SIG-M5 (cell line): ENCODE data around the gene PHTF2.
A peak's percentile ranks its signal among the peaks of the same experiment; 100 is the strongest.

Source experiments
- DNase-seq: peaks from one replicate; lab custom pipeline; 2025; lab: John Stamatoyannopoulos, UW

PHTF2 gene

DNA sequence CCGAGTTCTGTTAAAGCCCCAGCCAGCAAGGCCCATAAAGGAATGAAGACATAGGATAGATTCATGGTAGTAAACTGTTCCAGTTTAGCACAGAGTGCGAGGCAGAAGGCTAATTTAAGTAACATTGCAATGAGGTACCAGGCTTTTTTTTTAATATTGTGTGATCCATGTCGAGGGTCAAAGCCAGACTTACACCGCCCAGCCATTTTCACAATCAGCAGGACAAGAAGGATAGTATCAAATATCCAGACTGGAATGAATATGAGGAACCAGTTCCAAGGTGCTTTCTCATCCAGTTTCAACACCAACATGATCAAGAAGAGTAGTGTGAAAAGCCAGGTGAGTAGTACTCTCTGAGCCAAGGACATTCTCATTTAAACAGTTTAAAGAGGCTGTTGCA, 4.6 kb upstream of the PHTF2 start:
- DNase-seq, result no peak

DNA sequence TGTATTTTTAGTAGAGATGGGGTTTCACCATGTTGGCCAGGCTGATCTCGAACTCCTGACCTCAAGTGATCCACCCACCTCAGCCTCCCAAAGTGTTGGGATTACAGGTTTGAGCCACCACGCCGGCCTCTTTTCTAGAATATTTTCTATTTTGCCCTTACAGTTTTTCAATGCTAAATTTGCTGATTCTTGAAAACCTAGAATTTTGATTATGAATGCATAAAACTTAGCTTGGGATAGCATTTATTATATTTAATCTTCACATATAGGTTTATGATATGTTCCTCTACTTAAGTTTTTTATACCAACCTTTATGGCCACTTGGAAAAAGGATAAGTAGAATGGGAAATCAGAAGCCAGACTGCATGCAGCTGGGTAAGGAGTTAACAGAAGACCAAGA, 2.5 kb upstream of the PHTF2 start:
- no peak for DNase-seq

DNA sequence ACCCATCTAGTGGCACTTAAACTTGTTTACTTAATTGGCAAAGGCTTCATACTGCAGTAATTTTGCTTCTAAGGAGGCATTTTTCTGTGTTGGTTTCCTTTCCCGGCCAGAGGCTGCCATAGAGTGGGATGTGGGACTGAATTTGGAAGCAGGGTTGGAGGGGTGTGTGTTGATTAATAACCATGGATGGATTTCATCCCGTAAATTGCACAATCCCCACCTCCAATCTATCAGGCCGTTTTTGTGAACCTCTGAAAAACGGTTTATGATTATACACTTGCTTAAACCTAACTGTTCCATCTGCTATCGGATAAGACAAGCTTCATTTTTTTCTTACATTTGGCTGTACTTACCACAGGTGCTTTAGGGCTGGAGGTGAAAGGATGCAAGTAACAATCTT, 1.6 kb upstream of the PHTF2 start:
- DNase-seq, result no peak

DNA sequence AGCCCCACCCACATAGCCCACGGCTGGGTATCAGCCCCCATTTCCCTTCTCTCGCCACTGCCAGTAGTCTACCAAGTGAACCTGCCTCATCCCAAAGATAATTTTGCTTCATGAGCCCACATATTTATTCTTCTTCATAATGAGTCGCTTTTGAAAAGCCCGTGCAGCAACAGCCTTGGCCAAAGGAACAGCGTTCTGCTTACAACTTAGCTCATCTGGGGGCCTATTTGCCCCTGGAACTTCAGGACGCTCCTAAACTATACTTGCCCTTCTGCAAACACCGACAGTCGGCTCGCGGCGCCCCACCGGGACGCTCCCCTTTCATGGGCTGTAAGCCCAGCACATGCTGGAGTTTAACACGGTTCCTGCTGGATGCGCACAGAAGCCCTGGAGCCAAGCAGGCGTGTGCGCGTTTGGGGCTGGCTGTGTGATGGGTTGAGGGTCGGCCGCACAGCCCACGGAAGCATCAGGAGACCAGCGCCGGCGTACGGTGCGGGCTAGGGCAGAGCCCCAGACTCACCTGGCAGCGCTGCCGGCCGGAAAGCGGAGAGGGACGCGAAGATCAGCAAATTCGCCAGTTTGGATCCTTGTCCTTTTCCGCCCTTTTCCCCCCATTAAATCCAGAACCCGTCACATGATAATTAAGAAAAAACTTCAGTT, 709 bp upstream of the PHTF2 start:
- no peak for DNase-seq

DNA sequence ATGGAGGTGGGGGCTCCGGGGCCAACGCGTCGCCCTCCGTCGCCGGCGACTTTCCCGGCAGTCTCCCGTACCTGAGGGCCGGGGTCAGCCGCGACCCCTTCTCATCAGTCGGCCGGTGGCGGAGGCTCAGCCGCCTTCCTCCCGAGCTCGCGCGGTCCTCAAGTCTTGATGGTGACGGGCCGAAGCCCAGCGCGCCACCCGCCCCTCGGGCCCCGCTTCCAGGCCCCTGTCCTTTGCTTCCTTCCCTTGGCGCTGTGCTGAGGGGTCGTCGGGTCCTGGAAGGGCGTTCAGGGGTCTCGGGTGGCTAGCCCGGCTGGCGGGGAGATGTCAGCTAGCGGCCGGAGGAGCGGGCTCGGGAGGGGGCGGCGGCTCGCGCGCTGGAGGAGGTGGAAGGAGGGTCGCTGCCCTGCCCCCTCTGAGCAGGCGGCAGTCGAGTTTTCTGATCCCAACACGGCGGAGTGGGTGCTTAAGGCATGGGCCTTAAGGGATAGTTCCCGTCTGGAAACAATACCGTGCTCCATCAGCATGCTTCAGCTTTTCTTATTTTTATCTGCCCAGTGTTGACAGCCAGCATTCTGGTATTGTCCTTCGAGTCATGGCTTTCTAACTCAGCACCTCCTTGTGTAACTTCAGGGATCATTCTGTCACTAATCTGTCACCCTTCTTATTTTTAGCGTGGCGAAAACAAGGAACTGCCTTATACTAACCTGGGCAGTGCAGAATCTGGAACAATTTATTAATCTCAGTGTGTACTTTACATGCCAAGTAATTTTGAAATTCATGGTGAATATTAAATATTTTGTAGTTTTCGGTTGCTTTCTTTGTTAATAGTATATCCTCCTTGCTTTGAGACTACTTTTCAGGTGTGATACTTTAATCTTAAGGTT, 748 bp downstream of the PHTF2 start:
- peak; percentile 24 for DNase-seq

DNA sequence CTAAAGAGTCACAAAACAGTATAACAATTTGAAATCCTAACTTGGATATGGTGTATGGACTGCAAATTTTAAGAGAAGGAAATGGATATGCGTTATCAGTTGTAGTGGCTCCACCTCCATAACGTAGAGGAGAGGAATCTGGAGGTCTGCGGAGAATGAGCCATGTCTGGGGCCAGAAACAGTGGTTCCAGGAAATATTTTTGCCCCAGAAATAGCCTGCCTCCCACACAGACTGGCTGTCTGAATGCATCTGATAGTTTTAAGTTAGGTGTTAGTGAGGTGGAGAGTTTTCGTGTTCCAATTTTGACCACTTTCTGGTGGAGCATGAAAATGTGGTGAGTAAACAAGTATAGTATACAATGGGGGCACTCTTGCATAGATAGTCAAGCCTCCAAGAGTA, 1.6 kb downstream of the PHTF2 start:
- no peak for DNase-seq

DNA sequence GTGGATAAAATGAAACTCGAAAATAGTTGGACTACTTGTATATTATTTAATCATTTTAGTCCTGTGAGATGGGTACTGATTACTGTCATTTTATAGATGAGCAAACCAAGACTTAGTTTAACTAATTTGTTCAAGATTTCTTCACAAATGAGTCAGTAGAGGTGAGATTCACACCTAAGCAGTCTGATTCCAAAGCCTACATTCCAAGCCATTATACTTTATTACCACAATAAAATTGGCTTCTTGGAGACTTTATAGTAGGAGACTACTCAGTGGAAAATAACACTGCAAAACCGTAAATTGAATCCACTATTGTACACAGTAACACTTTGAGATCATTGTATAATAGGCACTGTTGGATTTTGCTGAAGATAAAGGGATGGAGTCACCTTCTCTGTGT, 2.2 kb downstream of the PHTF2 start:
- DNase-seq, result no peak

DNA sequence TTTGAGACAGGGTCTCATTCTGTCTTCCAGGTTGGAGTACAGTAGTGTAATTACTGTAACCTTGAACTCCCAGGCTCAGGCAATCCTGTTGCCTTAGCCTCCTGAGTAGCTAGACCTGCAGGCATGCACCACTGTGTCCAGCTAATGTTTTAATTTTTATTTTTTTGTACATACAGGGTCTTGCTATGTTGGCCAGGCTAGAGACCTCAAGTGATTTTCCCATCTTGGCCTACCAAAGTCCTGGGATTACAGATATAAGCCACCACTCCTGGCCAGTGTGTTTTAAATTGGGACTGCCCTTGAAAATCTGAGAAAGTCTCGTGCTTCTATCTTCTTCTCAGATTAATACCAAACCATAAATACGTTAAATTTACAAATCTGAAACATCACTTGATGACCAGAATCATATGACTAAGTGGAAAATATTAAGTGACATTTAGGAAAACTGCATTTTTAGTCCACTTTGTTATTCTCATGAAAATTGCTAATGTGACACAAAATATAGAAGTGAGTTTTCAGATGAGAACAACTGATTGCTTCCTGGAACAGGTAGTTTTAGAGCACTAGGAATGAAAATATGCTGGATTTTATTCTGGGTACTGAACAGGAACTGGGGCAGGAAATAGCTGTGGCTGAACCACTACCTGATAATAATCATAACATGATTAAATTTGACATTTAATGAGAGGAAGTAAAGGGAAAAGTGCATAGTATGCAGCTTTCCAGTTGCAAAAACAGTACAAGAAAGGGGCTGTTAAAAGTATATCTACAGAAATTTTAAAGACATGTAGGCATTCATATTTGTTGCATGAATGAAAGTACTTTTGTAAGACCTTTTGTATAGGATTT, 4.2 kb downstream of the PHTF2 start:
- DNase-seq, result no peak

DNA sequence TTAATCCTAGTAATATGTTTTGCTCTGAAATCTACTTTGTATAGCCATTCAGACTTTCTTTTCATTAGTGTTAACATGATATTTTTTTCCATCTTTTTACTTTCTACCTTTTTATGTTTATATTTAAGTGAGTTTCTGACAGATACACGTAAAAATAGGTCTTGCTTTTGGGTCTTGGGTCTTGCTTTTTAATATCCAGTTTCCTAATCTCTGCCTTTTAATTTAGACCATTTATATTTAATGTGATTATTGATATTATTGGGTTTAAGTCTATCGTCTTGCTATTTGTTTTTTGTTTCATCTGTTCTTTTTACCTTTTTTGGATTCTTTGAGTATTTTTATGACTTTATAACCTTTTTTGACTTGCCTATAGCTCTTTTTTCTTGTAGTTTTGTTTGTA, 7.9 kb downstream of the PHTF2 start:
- no peak for DNase-seq

DNA sequence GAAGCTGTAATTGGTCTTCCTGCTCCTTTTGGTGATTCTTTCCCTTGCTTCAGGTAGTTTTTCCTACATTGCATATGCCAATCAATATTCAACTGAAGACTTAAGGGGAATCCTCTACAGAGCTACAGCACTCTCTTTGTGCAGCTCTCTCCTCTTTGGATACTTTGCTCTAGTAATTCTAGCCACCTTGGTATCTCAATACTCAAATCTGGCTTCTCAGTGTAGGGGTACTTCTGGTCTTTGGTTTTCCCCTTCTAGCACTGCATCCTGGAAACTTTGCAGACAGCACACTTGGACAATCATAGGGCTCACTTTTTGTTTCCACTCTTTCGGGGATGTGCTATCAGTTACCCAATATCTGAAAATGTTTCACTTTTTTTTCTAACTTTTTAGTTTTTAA, 9.9 kb downstream of the PHTF2 start:
- no peak for DNase-seq

DNA sequence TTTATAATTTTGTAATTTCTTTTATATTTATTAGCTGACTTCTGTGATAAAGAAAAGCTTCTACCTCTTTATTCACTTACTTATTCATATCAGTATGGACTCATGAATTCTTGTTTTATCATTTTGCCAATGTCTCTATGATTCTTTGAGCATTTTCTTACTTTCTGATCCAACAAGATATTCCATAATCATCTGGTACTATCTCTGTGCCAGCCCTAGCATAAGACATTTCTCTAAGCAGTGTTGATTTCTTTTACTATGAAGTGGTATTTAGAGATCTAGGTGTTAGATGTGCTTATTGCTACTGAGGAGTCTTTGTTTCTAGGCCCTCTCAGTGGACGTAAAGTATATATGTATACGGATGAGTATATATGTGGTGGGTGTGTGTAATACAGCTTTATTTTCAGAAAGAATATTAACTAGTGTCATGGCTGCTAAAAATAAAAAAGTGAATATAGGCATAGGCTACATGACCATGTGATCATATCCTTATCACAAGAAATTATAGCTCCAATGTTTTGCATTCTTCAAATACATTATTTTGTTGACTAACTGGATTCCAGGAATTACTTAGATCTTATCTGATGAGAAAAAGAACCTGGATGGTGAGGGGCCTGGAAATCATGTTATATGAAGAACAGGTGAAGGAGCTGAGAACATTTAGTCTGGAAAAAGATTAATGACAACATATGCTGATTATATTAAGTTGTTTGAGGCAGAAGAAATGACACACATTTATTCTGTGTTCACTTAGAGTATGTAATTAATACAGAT, 13.1 kb downstream of the PHTF2 start:
- no peak for DNase-seq

DNA sequence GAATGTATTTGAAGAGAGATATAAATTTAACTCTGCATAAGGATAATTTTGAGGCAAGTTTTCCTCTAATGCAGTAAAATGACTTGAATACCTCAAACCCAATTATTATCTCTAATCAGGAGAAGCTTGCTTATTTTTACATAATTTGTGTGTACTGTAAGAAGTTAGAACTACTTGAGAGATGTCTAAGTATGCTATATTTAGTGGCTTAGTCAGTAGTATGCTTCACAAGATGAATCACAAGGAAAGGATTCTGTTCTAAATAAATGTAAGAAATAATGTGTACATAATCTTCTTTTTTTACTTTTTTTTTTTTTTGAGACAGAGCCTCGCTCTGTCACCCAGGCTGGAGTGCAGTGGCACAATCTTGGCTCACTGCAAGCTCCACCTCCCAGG, 13.7 kb downstream of the PHTF2 start:
- DNase-seq, result no peak

DNA sequence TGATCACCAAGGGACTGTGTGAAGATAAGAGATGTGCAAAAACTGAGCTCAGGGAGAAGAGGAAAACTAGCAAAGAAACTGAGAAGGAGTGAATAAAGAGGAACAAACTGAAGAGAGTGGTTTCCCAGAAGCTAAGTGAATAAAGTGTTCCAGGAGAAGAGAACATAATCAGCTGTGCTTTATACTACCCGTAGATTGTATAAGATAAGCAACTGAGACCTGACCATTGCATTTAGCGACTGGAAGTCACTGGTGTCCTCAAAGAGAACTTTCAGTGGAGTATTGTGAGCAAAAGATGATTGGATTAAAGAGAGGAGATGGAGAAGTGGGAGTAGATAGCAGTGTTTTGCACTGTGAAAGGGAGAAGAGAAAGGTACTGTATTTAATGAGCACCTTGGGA, 14.6 kb downstream of the PHTF2 start:
- DNase-seq, result no peak

DNA sequence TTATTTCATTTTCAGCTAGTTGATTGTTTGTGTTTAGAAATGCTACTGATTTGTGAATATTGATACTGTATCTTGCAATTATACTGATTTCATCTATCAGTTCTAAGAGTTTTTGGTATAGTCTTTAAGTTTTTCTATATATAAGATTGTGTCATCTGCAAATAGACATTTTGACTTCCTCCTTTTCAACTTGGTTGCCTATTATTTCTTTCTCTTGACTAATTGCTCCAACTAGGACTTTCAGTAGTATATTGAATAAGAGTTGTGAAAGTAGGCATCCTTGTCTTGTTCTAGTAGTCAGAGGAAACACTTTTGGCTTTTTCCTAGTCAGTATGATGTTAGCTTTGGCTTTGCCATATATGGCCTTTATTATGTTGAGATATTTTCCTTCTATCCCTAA, 20.4 kb downstream of the PHTF2 start:
- DNase-seq, result no peak

DNA sequence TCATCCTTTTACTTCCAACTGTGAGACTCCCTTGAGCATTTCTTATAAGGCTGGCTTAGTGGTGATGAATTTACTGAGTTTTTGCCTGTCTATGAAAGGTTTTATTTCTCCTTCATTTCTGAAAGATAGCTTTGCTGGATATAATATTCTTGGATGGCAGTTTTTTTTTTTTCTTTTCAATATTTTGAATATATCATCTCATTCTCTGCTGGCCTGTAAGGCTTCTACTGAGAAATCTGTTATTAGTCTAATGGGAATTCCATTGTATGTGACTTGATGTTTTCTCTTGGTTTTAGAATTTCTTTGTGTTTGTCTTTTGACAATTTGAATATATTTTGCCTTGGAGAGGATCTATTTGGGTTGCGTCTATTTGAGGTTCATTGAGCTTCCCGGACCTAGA, 22.4 kb downstream of the PHTF2 start:
- DNase-seq, result no peak

DNA sequence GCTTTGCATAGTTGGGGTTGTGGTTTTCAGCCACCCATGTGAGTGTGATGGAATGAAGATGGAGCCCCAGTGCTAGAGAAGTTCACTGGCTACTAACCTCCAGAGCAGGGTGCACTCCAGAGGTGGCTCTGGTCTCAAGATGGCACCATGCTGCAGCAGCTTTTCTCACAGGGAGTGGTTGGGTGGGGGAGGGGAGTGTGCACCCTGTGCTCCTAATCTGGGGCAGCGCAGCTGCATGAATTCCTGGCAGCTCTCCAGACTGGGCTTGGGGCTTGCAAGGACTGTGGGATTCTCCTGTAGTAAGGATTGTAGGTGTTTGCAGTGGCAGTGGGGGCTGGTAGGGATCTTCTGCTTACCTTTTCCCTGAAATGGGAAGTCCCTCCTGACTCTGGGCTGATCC, 23.7 kb downstream of the PHTF2 start:
- DNase-seq, result no peak

DNA sequence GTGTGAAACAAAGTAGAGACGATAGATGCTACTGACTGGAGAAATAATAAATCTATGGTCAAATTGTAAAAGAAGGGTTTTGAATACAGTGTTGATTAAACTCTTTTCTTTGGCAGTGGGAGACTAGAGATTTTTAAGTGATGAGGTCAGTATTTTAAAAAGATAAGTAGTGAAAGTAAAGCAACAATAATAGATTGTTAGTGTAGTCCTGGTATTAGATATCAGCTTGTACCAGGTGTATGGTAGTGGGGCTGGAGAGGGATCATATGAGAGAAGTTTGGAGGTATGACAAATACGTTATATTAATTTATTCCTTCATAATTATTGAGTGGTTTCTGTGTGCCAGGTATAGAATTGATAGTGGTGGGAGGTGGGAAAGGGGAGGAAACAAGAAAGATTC, 25.2 kb downstream of the PHTF2 start:
- no peak for DNase-seq

DNA sequence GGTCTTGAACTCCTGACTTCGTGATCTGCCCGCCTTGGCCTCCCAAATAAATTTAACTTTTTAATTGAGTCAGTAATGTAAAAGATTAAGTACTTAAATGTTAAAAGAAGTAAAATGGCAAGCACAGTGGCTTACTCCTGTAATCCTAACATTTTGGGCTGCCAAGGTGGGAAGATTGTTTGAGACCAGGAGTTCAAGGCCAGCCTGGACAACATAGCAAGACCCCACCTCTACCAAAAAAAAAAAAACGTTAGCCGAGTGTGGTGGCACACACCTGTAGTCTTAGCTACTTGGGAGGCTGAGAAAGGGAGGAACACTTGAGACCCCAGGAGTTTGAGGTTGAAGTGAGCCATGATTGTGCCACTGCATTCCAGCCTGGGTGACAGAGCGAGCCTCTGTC, 26.1 kb downstream of the PHTF2 start:
- no peak for DNase-seq

DNA sequence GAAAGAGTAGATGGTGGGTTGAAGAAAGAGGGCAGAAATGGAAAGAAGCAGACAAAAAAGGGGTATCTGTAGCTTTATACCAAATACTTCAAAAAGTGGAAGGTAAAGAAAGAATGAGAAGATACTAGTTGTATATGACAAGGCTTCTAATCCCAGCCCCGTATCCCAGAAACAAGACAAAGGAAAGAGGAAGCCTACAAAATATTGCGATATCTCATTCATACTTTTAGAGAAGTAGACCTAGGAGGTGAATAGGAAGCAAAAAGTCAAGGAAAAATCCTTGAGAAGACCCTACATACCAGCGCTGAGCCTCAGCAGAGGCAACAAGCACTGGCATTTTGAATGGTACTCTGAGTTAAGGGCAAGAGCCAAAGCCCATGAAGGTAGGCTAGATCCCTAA, 26.6 kb downstream of the PHTF2 start:
- DNase-seq, result no peak

DNA sequence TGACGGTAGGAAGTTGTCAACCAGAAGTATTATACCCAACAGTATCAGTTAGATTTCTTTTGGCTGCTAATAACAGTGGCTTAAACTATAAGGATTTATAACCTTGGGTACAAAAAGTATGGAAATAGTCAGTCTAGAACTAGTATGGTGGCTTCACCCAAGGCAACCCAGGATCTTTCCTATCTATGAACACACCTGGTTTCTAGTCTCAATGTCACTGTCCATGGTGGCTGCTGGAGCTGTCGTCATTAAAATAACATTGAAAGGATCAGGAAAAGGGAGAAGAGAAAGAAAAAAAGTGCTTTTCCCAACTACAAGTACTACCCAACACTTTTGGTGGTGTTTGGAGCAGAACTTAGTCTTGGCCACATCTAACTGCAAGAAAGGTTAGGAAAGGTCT, 27.7 kb downstream of the PHTF2 start:
- DNase-seq, result no peak

DNA sequence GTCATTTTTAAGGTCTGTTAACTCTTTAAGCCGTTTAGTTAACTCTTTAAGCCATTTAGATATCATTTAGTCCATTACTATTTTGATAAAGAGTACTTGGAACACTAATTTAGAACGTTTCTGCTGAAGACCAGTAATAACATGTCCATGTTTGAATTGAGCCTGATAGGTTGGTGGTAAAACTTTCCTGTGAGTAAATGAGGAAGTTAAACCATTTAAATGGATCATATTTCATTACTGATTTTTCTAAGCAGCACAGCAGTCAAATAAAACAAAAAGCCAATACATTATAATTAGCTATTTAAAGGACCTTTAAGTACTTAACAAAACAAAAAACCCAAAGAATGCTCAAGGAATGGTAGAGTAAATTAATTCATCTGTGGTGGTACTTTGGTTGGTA, 29.4 kb downstream of the PHTF2 start:
- DNase-seq, result no peak
